GM13976 (cell line): Measurements from ENCODE around the gene SPATA20.

Experiments
- DNase-seq: peaks from one replicate; pipeline ENCODE4 v3.0.0; 2012; ENCODE audit warnings: low spot score
- CTCF ChIP-seq: IDR thresholded peaks from 2 replicates; pipeline ENCODE4 v1.5.1; 2012; ENCODE audit warnings: borderline replicate concordance, mild to moderate bottlenecking; ENCODE audit not compliant: insufficient read depth; ENCODE audit errors: extremely low read depth, missing control alignments, control extremely low read depth
- in situ Hi-C: fragments of 300-500 bp; cut with MboI; formaldehyde crosslinking; loops from one replicate; pipeline ENCODE4 v1.12.0; 2022; ENCODE audit warnings: low sequenced_read_pairs, mixed read lengths, inconsistent platforms; ENCODE audit not compliant: unreplicated experiment

The SPATA20 gene

GRCh38 chr17:50599606-50600005 lies 52.6 kb downstream of the SPATA20 start:
- no peak for TF ChIP-seq CTCF
- no peak for DNase-seq
- in situ Hi-C loops = no loop called here

- in situ Hi-C loops = no loop called here
- no peak for TF ChIP-seq CTCF
- no peak for DNase-seq
Measured at GRCh38 chr17:50601823-50602375, 54.9 kb downstream of the SPATA20 start.

GRCh38 chr17:50602836-50603235 lies 55.9 kb downstream of the SPATA20 start:
- DNase-seq = no peak
- no peak for TF ChIP-seq CTCF
- in situ Hi-C loops = no loop called here

- in situ Hi-C loops = no loop called here
- DNase-seq = no peak
- no peak for TF ChIP-seq CTCF
Measured at GRCh38 chr17:50603340-50603739, 56.4 kb downstream of the SPATA20 start.

GRCh38 chr17:50604513-50604912 lies 57.5 kb downstream of the SPATA20 start:
- no peak for TF ChIP-seq CTCF
- DNase-seq = no peak
- in situ Hi-C loops = no loop called here

- in situ Hi-C loops = no loop called here
Measured at GRCh38 chr17:50605429-50605828, 58.5 kb downstream of the SPATA20 start.

More at GRCh38 chr17:50605429-50605828, 58.5 kb downstream of the SPATA20 start:
- no peak for TF ChIP-seq CTCF
- DNase-seq = no peak
